ENCODE measurements around the gene COP1. TPM values are rescaled to one million over a fixed set of nuclear protein-coding genes. Genes with fewer than 3 reads are reported as not detected.

COP1 gene
- total and polyA plus RNA-seq, 2 of the 4 experiments (the other 2 are of a cell fraction): 17.8 to 35.0 TPM

DNA sequence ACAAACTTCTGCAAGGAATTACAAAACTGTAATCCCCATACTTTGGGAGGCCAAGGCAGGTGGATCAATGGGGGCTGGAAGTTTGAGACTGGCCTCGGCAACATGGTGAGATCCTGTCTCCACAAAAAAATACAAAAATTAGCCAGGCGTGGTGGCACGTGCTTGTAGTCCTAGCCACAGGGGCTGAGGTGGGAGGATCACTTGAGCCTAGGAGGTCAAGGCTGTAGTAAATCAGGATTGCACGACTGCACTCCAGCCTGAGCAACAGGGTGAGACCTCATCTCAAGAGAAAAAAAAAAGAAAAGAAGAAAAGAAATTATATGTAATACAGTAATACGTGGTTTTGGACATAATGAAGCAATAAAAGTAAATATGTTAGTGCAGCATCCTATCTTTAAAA is 138.2 kb downstream of the COP1 start:
- Histone ChIP-seq H3K4me1 (ENCODE audit: control insufficient read depth, insufficient read depth, low read length) (no peaks in the 10 kb centered on the region), H4K20me1 (ENCODE audit: insufficient read depth, low read length) (no peaks in the 10 kb centered on the region), H2AK5ac (ENCODE audit: low read depth, low read length) (no peak overlapping the region), H3K23ac (ENCODE audit: low read depth, low read length) (no peak overlapping the region), H2BK120ac (ENCODE audit: low read depth, low read length) (no peak overlapping the region), H3K9ac (ENCODE audit: low read depth, low read length) (no peak overlapping the region), H2BK20ac (ENCODE audit: low read depth, low read length) (no peak overlapping the region), H3K79me1 (ENCODE audit: low read depth in 1 of 2, low read length in 2 of 2) (peaks cover 11 to 20% of the 10 kb centered on the region in 2 experiments), H2AFZ (replicated peaks; ENCODE audit: low read length, poor library complexity) (no peak overlapping the region), H4K8ac (ENCODE audit: low read depth in 2 of 2, low read length in 2 of 2) (no peak overlapping the region), H3K9me1 (ENCODE audit: insufficient read depth, low read length) (peaks cover 12% of the 10 kb centered on the region), H3K56ac (ENCODE audit: extremely low read depth, insufficient read depth, low read length) (no peak overlapping the region), H4K5ac (ENCODE audit: low read depth, low read length) (no peak overlapping the region), H3K27ac (ENCODE audit: insufficient read depth, low read length) (no peak overlapping the region), H3K27me3 (ENCODE audit: control insufficient read depth, insufficient read depth, low read length) (no peaks in the 10 kb centered on the region), H3K4me3 (ENCODE audit: insufficient read depth, low read depth, low read length) (no peak overlapping the region), H4K91ac (ENCODE audit: insufficient read depth, low read depth, low read length) (no peak overlapping the region), H2BK15ac (ENCODE audit: low read depth, low read length) (no peak overlapping the region), H2BK5ac (ENCODE audit: low read depth, low read length, poor library complexity, severe bottlenecking) (no peak overlapping the region), H3K36me3 (ENCODE audit: control insufficient read depth, insufficient read depth, low read length) (peaks cover 4% of the 10 kb centered on the region; the same call in 1 of the 2 replicates), H3K4ac (ENCODE audit: low read depth, low read length) (no peak overlapping the region), H3K14ac (replicated peaks; ENCODE audit: low read depth, low read length) (no peak overlapping the region), H3K9me3 (ENCODE audit: control insufficient read depth, insufficient read depth, low read length) (no peaks in the 10 kb centered on the region), H3K18ac (ENCODE audit: low read depth, low read length) (no peak overlapping the region), H3K4me2 (ENCODE audit: low read depth, low read length) (no peak overlapping the region), H2AK9ac (replicated peaks; ENCODE audit: low read depth, low read length, poor library complexity) (no peak overlapping the region)
- intact Hi-C loops (cut with micrococcal nuclease) (no loop called here), in situ Hi-C loops (cut with MboI; ENCODE audit: low sequenced_read_pairs) (loop anchor here (25.0 kb wide), 1 partner anchor 582 kb away; no protein-coding TSS in a partner anchor), dilution Hi-C loops (cut with HindIII; ENCODE audit: low sequenced_read_pairs, unreplicated experiment) (no loop called here)
- DNase-seq: no peak
- WGBS, 2 experiments (ENCODE audit: extremely low coverage in 2 of 2, insufficient read length in 1 of 2): no CpG with 5 or more reads among the region's 5 CpGs
- BruUV-seq (replicated peaks): no TSS peak
- TF ChIP-seq CHD1 (IDR thresholded peaks at IDR 0.05; ENCODE audit: low read depth, low read length) (no peak), SMC3 (IDR thresholded peaks at IDR 0.05; ENCODE audit: low read depth, low read length) (no peak), RAD21 (IDR thresholded peaks at IDR 0.05; ENCODE audit: low read length) (no peak), MAZ (IDR thresholded peaks at IDR 0.05; ENCODE audit: borderline replicate concordance, low read depth, low read length) (no peak), FOS (IDR thresholded peaks at IDR 0.05; ENCODE audit: low read depth, low read length) (no peak)
- TF ChIP-seq, protein P1, sequence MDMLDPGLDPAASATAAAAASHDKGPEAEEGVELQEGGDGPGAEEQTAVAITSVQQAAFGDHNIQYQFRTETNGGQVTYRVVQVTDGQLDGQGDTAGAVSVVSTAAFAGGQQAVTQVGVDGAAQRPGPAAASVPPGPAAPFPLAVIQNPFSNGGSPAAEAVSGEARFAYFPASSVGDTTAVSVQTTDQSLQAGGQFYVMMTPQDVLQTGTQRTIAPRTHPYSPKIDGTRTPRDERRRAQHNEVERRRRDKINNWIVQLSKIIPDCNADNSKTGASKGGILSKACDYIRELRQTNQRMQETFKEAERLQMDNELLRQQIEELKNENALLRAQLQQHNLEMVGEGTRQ (IDR thresholded peaks at IDR 0.05; ENCODE audit: low read depth, low read length): no peak
- ATAC-seq (ENCODE audit: low read depth): no peak
- ChIA-PET CTCF (no interaction called here), POLR2A (ENCODE audit: unreplicated experiment) (no interaction called here)

Data from IMR-90 (cell line).